ENCODE measurements around the gene GTF2F1. TPM values are rescaled to one million over a fixed set of nuclear protein-coding genes. Genes with fewer than 3 reads are reported as not detected.
"Not testable (repeated sequence)": the region's sequence is repeated elsewhere in the genome, so short reads cannot be mapped to it uniquely, and the experiment has no call there.

Gene GTF2F1
- polyA plus RNA-seq, 1 donor from 2014 or later = 25.4 TPM

GRCh38 chr19:6412061-6412446, 19.1 kb upstream of the GTF2F1 start:
- H3K27me3 Mint-ChIP-seq = no peaks in the 10 kb centered on the region

DNA sequence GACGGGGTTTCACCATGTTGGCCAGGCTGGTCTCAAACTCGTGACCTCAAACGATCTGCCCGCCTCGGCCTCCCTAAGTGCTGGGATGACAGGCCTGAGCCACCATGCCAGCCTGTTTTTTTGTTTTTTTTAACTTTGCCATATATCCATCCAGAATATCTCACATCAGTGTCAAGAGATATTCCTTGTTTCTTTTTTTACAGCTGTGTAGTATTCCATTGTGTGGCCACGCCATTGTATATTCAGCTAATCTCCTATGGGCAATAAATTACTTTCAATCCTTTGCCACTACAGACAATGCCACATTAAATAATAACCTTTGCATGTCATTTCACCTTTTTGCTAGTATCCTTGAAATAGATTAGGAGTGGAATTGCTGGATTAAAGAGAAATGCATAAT, 16.4 kb upstream of the GTF2F1 start:
- Mint-ChIP-seq H3K4me3 (no peak overlapping the region), H3K27ac (no peak overlapping the region), H3K27me3 (no peaks in the 10 kb centered on the region), H3K4me1 (no peaks in the 10 kb centered on the region), H3K36me3 (no peaks in the 10 kb centered on the region), H3K9me3 (no peaks in the 10 kb centered on the region)

More at GRCh38 chr19:6412061-6412446, 19.1 kb upstream of the GTF2F1 start:
- no peaks in the 10 kb centered on the region for H3K36me3 Mint-ChIP-seq
- H3K27ac Mint-ChIP-seq = no peak overlapping the region
- H3K4me3 Mint-ChIP-seq = no peak overlapping the region
- H3K9me3 Mint-ChIP-seq = no peaks in the 10 kb centered on the region
- H3K4me1 Mint-ChIP-seq = no peaks in the 10 kb centered on the region

- no peak overlapping the region for H3K4me3 Mint-ChIP-seq
- H3K27ac Mint-ChIP-seq = no peak overlapping the region
- H3K36me3 Mint-ChIP-seq = no peaks in the 10 kb centered on the region
- H3K9me3 Mint-ChIP-seq = no peaks in the 10 kb centered on the region
- peaks cover 0 to 6% (median 2%) of the 10 kb centered on the region in 3 donors for H3K4me1 Mint-ChIP-seq
- H3K27me3 Mint-ChIP-seq = no peaks in the 10 kb centered on the region
Measured at GRCh38 chr19:6406401-6406800, 13.4 kb upstream of the GTF2F1 start.

DNA sequence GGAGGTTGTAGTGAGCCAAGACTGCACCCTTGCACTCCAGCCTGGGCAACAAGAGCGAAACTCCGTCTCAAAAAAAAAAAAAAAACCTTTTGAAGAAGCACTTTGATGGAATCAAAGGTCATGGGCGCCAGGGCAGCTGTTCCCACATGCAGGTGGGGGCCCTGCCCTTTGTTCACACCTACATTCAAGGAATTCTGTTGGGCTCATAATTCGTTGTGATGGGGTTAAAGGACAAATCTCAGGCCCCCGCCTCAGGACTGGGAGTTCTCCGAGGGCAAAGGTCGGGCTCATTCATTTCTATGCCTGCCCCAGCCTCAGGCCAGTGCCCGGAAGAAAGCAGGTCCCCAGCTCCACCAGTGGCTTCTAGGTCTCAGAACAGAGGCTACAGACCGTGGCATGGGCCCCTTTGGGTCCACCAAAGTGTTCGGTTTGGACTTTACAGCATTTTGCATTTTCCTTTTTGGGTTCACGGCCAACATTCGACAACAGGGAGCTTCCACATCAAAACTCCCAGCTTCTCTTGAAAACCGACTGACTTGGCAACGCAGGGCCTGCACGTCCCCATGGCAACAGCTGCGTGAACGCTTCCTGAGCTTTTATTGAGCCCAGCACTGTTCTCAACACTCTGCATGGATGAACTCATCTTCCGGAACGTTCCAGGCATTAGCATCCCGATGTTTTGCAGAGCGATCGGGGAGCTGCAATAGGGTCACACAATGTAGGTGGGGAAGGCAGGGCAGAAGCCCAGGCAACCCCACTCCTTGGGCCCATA, 10.1 kb upstream of the GTF2F1 start:
- peaks cover 2% of the 10 kb centered on the region for H3K27me3 Mint-ChIP-seq
- H3K36me3 Mint-ChIP-seq = no peaks in the 10 kb centered on the region
- H3K4me3 Mint-ChIP-seq = no peak overlapping the region
- no peak overlapping the region for H3K27ac Mint-ChIP-seq
- H3K9me3 Mint-ChIP-seq = no peaks in the 10 kb centered on the region
- H3K4me1 Mint-ChIP-seq = peaks cover 0 to 6% (median 2%) of the 10 kb centered on the region in 3 donors

DNA sequence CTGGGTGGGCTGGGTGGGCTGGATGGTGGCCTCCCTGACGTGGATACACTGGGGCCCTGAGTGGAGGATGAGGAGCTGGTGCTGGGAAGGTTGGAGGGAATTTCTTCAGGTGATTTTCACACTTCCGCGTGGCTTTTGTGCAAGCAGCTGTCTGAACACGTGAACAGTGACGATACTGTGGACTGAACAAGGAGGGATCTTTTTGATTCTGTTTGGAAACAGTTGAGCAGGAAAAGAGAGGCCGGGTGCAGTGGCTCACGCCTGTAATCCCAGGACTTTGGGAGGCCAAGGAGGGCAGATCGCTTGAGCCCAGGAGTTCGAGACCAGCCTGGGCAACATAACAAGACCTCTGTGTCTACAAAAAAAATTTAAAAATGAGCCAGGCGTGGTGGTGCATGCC, 9.1 kb upstream of the GTF2F1 start:
- H3K27me3 Mint-ChIP-seq = peaks cover 2% of the 10 kb centered on the region
- no peak overlapping the region for H3K27ac Mint-ChIP-seq
- no peaks in the 10 kb centered on the region for H3K36me3 Mint-ChIP-seq
- H3K9me3 Mint-ChIP-seq = no peaks in the 10 kb centered on the region
- H3K4me3 Mint-ChIP-seq = no peak overlapping the region
- peaks cover 0 to 6% (median 2%) of the 10 kb centered on the region in 3 donors for H3K4me1 Mint-ChIP-seq

- Mint-ChIP-seq H3K4me3 (peak overlapping the region in 1 of 4 donors; percentile 72), H3K27ac (peak overlapping the region in 1 of 3 donors; percentile 21)
- not testable (repeated sequence) for H3K4me1 Mint-ChIP-seq, H3K36me3 Mint-ChIP-seq, H3K27me3 Mint-ChIP-seq, H3K9me3 Mint-ChIP-seq
Measured at GRCh38 chr19:6400062-6400944, 7.3 kb upstream of the GTF2F1 start.

DNA sequence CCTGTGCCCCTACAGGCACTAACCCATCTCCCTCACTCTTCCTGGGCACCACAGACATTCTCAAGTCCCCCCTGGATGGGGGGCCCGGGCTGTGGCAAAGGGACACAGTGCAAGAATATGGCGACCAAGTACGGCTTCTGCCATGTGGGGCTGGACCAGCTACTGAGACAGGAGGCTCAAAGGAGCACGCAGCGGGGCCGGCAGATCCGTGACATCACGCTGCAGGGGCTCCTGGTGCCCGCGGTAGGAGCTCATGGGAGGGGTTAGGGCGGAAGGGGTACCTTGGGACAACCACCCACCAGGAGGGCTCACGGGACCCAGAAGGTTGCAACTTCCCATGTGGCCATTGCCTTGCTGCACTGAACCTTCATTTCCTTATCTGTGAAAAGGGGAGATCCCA, 3.3 kb upstream of the GTF2F1 start:
- Mint-ChIP-seq H3K9me3 (no peaks in the 10 kb centered on the region), H3K4me3 (no peak overlapping the region), H3K27me3 (peaks cover 2% of the 10 kb centered on the region), H3K27ac (no peak overlapping the region), H3K4me1 (peaks cover 11 to 17% (median 14%) of the 10 kb centered on the region in 3 donors), H3K36me3 (peaks cover 1% of the 10 kb centered on the region)

- Mint-ChIP-seq H3K36me3 (peaks cover 5% of the 10 kb centered on the region), H3K27me3 (peaks cover 2% of the 10 kb centered on the region), H3K27ac (peak overlapping the region in 1 of 3 donors; percentile 100), H3K9me3 (no peaks in the 10 kb centered on the region), H3K4me1 (peaks cover 14 to 22% (median 16%) of the 10 kb centered on the region in 3 donors), H3K4me3 (peak overlapping the region in 3 of 4 donors; percentile 13 to 100 (median 71))
Measured at GRCh38 chr19:6394831-6395230, 1.9 kb upstream of the GTF2F1 start.

DNA sequence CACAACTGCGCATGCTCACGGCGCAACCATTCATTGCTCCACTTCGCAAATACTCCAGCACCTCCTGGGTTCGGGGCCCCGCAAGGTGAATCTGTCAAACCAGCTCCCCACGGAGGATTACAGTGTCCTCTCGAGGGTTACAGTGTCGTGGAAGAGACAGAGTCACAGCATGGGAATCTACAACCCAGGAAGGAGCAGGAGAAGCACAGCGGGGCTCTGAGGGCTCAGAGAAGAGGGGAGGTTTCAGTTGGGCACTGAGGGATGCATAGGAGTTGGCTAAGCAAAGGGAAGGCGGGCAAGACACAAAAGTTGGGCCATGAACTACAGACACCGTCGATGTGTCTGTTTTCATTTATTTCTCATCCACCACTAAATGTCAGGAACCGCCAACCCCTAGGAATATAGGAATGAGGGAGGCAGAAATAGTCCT, 1.0 kb upstream of the GTF2F1 start:
- Mint-ChIP-seq H3K4me1 (peaks cover 14 to 22% (median 16%) of the 10 kb centered on the region in 3 donors), H3K36me3 (peaks cover 5% of the 10 kb centered on the region), H3K4me3 (peak overlapping the region; percentile 95 to 100 (median 98)), H3K9me3 (no peaks in the 10 kb centered on the region), H3K27me3 (no peaks in the 10 kb centered on the region), H3K27ac (peak overlapping the region; percentile 97 to 100 (median 99))

GRCh38 chr19:6392221-6393073, 517 bp downstream of the GTF2F1 start:
- peaks cover 14 to 22% (median 16%) of the 10 kb centered on the region in 3 donors for H3K4me1 Mint-ChIP-seq
- H3K27me3 Mint-ChIP-seq = no peaks in the 10 kb centered on the region
- peaks cover 8% of the 10 kb centered on the region for H3K36me3 Mint-ChIP-seq
- H3K9me3 Mint-ChIP-seq = no peaks in the 10 kb centered on the region
- H3K4me3 Mint-ChIP-seq = peak overlapping the region; percentile 95 to 100 (median 98)
- peak overlapping the region; percentile 97 to 100 (median 99) for H3K27ac Mint-ChIP-seq

- Mint-ChIP-seq H3K36me3 (peaks cover 8% of the 10 kb centered on the region), H3K4me1 (peaks cover 10 to 11% (median 11%) of the 10 kb centered on the region in 3 donors), H3K27me3 (no peaks in the 10 kb centered on the region), H3K4me3 (peak overlapping the region in 1 of 4 donors; percentile 16), H3K9me3 (no peaks in the 10 kb centered on the region), H3K27ac (peak overlapping the region in 1 of 3 donors; percentile 87)
Measured at GRCh38 chr19:6387372-6387771, 5.6 kb downstream of the GTF2F1 start.

DNA sequence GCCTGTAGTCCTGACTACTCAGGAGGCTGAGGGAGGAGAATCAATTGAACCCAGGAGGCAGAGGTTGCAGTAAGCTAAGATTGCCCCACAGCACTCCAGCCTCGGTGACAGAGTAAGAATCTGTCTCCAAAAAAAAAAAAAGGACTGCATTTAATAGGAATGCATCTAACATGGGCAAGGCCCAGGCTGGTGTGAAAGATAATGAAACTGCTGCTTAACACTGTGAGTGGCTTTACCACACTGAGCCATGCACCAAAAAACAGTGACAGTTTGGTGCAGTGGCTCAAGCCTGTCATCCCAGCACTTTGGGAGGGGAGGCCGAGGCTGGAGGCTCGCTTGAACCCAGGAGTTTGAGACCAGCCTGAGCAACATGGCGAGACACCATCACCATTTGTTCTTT, 8.6 kb downstream of the GTF2F1 start:
- Mint-ChIP-seq H3K4me1 (no peaks in the 10 kb centered on the region), H3K27me3 (no peaks in the 10 kb centered on the region), H3K36me3 (peaks cover 8% of the 10 kb centered on the region), H3K4me3 (peak overlapping the region in 1 of 4 donors; percentile 29), H3K27ac (peak overlapping the region in 1 of 3 donors; percentile 39), H3K9me3 (no peaks in the 10 kb centered on the region)

DNA sequence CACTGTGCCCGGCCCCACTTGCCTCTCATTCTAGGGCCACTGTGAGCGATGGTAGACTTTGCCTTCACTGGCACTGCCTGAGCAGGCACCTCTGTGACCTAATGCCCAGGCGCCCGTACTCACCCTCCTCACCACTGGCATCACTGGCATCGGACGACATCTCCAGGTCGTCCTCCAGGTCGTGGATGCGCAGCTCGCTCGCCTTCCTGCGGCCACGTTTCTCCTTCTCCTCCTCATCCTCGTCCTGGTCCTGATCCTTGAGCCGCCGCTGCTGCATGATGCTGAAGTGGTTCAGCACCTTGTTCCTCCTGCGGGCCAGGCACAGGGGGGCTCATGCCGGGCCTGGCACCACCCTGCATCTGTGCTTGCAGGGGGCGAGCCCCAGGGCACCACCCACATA, 9.8 kb downstream of the GTF2F1 start:
- H3K9me3 Mint-ChIP-seq = no peaks in the 10 kb centered on the region
- peaks cover 5% of the 10 kb centered on the region for H3K36me3 Mint-ChIP-seq
- no peaks in the 10 kb centered on the region for H3K27me3 Mint-ChIP-seq
- H3K4me3 Mint-ChIP-seq = no peak overlapping the region
- no peak overlapping the region for H3K27ac Mint-ChIP-seq
- no peaks in the 10 kb centered on the region for H3K4me1 Mint-ChIP-seq

DNA sequence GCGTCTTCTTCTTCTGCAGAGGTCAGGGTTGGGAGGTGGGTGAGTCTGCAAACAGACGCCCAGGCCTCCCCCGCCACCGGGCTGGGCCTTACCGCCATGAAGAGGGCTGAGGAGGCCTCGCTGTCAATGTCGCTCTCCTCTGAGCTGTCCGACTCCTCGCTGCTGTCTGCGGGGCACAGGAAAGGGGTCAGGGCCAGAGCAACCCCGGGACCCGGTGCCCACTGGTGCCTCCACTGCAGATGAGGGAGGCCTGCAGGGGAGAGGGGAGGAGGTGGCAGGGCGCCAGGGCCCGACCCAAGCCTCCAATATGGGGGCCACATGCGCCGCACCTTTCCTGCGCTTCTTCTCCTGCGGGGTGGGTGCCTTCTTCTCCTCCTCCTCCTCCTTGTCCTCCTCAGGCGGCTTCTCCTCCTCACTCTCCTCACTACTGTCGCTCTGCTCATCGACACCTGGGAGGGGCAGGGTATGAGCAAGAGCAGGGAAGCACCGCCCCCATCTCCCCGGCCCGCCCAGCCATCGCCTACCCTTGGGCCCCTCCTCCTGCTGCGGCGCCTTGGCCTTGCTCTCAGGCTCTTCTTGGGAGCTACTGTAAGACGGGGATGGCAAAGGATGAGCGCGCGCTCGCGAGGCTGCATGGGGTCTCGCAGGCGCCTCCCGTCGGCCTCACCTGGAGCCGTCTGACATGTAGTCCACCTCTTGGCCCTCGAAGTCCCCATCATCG, 11.8 kb downstream of the GTF2F1 start:
- Mint-ChIP-seq H3K27ac (no peak overlapping the region), H3K4me1 (peaks cover 0 to 3% (median 0%) of the 10 kb centered on the region in 3 donors), H3K4me3 (no peak overlapping the region), H3K36me3 (peaks cover 5% of the 10 kb centered on the region), H3K9me3 (no peaks in the 10 kb centered on the region), H3K27me3 (no peaks in the 10 kb centered on the region)

Data from IgD-negative memory B cell (primary cell).